GM12801 (cell line): ENCODE data around the gene RABEPK.

Experiments used
- TF ChIP-seq, protein P1 (sequence below): IDR thresholded peaks from one replicate; pipeline ENCODE4 v1.5.1; 2011; ENCODE audit warnings: control low read depth; ENCODE audit not compliant: insufficient read length; ENCODE audit errors: extremely low read depth

The RABEPK gene

DNA sequence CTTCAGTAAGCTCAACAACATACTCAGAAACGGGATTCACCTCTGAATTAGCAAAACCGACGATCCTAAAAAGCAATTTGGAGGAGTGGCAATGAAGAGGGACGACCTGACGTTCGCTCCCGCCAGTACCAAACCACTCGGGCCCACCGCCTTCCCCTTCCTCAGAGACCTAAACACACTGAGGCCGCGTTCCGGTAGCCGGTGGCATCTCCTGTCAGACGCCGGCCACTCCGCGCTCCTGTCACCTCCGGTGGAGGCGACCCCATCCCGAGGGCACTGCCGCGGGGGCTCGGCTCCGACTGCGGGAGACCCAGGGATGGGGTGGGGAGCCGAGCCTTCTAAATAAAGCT lies 11.4 kb upstream of the RABEPK start:
- TF ChIP-seq, protein P1, sequence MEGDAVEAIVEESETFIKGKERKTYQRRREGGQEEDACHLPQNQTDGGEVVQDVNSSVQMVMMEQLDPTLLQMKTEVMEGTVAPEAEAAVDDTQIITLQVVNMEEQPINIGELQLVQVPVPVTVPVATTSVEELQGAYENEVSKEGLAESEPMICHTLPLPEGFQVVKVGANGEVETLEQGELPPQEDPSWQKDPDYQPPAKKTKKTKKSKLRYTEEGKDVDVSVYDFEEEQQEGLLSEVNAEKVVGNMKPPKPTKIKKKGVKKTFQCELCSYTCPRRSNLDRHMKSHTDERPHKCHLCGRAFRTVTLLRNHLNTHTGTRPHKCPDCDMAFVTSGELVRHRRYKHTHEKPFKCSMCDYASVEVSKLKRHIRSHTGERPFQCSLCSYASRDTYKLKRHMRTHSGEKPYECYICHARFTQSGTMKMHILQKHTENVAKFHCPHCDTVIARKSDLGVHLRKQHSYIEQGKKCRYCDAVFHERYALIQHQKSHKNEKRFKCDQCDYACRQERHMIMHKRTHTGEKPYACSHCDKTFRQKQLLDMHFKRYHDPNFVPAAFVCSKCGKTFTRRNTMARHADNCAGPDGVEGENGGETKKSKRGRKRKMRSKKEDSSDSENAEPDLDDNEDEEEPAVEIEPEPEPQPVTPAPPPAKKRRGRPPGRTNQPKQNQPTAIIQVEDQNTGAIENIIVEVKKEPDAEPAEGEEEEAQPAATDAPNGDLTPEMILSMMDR: no peak

DNA sequence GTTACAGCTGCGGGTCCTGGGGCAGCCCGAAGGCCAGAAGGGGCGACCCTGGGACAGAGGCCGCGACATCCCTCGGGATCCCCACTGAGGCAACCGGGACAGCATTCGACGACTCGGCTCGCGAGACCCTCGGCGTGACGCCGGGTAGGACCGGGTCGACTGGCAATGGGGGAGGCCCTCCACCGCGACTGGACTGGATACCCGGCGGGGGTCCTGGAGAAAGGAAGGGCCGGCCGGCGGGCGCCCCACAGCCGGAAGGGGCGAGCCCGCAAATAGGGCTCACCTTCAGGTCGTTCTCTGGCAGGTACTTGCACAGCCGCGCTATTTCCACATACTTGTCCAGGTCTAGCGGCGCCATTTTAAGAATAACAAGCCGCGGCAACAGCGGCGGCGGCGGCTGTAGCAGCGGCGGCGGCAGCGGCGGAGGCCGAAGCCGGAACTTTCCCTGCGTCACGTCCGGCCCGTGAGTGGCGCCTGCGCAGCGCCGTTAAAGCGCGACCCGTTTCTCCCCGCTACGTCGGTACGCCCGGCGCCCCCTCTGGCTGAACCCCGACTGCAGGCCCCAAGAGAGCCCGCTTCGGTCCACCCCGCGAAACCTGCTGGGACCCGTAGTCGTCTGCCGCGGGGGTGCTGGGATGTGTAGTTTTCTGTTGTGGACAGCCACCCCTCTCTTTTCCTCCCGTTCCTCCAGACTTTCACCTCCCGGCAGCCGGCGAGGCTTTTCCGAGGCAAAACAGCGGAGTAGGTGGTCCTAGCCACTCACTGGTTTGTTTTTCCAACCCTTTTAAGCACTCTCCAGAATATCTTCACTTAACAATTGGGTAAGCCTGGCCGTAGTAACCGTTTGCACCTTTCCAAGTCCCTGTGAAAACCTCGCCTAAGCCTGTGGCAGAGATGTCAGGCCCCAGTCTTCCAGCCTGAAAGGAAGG lies 10.7 kb upstream of the RABEPK start, which contains the start of gene PPP6C:
Gene PPP6C (minus strand): TSS at position 443 of the 929 bp plus-strand sequence. CDS start 85 bp downstream, at position 358.
- TF ChIP-seq, protein P1: no peak

DNA sequence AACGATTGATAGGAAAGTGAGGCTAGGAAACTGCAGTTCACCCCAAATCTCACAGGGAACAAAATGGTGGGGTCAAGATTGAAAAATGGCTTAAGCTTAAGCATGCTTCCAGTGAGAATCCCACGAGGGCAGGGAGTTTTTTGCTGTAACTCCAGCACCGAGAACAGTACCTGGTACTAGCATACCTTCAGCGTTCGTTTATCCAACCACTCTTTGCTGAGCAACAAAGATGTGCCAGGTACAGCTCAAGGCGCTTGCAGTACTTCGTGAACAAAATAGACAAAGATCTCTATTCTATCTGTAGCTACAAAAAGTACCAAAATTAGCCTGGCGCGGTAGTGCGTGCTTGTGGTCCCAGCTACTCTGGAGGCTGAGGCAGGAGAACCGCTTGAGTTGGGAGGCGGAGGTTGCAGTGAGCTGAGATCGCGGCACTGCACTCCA lies 10.0 kb upstream of the RABEPK start:
- TF ChIP-seq, protein P1: no peak

DNA sequence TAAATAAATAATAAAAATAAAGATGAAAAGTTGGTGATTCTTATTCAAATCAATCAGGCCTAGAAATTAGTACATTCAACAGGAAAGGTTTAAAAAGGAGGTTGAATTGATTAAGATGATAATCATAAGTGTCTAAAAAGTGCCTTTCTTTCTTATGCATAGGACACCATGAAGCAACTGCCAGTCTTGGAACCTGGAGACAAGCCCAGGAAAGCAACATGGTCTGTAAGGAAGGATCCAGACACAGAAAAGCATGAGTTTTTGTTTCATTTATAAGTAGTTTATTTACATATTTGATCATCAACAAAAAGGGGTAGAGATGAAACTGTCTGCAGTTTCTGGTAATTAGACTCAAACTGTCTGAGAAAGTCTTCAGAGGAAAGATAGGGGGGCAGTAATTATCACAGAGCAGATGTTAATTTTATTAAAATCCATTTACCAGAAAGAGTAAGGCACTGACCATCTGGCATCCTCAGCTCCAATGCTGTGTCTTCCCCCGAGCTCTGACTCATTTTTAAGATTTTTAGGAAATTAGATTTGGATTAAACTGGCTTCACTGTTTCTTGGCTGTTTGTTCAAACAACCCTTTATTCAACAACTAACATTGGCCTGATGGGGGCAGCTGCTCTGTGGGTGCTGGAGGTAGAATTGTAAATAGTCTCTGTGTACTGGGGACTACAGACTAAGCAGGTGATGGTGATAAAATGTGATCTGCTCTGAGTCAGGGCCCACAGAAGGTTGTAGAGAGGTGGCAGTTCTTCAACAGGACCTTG lies 2.7 kb downstream of the RABEPK start:
- TF ChIP-seq, protein P1: no peak

DNA sequence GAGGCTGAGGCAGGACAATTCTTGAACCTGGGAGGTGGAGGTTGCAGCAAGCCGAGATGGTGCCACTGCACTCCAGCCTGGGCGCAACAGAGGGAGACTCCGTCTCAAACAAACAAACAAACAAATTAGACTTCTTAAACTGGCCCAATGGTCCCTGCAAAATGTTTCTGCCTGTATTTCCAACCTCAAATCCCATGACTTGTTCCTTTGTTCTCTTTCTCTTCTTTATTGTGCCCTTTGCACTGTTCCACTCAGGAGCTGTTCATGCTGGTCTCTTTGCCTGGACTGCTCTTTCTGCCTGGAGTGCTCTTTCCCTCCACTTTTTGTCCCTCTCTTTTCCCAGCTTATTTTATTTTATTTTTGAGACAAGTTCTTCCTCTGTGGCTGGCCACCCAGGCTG lies 4.1 kb downstream of the RABEPK start:
- TF ChIP-seq, protein P1: no peak

DNA sequence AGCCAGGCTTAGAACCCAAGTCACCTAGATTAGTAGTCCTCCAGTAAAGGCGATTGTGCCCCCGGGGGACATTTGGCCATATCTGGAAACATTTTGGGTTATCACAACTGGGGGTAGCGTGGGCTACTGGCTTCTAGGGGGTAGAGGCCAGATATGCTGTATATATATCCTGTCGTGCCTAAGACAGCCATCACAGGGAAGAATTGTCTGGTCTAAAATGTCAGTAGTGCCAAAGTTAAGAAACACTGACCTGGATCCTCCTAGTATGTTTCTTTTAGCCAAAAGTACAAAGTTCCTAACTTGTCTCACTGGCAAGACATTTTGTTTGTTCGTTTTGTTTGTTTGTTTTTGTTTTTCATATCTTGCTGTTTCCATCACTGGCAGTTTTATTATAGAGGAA lies 13.8 kb downstream of the RABEPK start:
- TF ChIP-seq, protein P1: no peak

DNA sequence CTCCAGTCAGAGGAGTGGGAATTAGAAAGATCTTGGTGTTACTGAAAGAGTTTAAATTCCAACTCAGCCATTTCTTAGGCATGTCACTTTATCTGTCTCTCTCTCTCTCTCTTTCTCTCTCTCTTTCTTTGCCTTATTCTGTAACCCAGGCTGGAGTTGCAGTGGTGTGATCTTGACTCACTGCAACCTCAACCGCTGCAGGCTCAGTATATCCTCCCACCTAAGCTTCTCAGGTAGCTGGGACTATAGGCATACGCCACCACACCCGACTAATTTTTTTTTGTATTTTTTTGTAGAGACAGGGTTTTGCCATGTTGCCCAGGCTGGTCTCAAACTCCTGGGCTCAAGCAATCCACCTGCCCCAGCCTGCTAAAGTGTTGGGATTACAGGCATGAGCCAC lies 18.3 kb downstream of the RABEPK start:
- TF ChIP-seq, protein P1: no peak
